Measurements from ENCODE around the gene CALM1.
"Not testable (repeated sequence)": the region's sequence is repeated elsewhere in the genome, so short reads cannot be mapped to it uniquely, and the experiment has no call there.

CALM1 gene

DNA sequence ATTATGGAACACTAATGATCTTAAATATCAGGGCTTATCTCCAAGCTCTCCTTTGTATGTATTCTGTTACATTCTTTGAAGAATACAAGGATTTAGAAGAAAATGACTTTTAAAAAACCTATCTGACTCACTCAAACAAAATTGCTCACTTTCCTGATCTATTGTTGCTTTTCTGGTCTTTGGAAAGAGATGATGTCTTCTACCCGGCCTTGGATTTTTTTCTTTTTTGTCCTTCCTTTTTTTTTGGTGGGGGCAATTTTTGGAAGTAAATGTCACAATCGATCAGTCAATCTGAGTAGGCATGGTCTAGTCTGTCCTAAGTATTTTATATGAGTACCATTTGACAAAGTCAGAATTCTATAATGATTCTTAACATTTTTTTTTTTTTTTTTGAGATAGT lies 10.5 kb upstream of the CALM1 start:
- DNase-seq (ENCODE audit: insufficient read length): no peak
- TF ChIP-seq TAF1 (IDR thresholded peaks at IDR 0.05; ENCODE audit: borderline replicate concordance, low read depth, low read length) (no peak), POLR2A (IDR thresholded peaks at IDR 0.05; ENCODE audit: low read depth, low read length) (no peak), POLR2AphosphoS5 (IDR thresholded peaks at IDR 0.05; ENCODE audit: low read depth, low read length) (no peak)
- no peak for FAIRE-seq

DNA sequence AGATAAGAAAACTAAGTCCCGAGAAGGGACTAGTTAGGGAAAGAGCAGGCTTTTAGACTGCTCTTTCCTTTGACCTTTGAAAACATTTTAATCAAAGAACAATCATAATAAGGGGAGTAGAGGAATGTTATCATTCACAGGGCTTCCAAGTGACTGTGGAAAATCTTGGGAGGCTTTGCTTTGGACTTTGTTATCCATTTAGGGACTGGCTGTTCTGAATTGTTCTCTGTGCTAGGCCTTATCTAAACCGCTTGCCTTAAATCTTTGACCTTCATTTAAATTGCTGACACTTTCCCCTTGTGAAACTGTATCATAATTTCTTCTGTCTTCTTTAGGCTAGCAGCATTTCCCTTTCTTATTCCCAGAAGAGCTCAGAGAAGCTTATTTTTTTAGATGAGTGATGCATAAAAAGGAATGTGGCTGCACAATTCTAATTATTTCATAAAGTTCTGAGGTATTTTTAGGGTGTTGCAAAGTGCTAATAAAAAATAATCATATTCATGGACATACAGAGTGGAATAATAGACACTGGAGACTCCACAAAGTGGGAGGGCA lies 9.5 kb upstream of the CALM1 start:
- no peak for FAIRE-seq
- TF ChIP-seq TAF1 (IDR thresholded peaks at IDR 0.05; ENCODE audit: borderline replicate concordance, low read depth, low read length): no peak
- no peak for TF ChIP-seq POLR2A (IDR thresholded peaks at IDR 0.05; ENCODE audit: low read depth, low read length)
- TF ChIP-seq POLR2AphosphoS5 (IDR thresholded peaks at IDR 0.05; ENCODE audit: low read depth, low read length): no peak

GRCh38 chr14:90388437-90388836 lies 8.4 kb upstream of the CALM1 start:
- FAIRE-seq: no peak
- DNase-seq (ENCODE audit: insufficient read length): no peak
- TF ChIP-seq POLR2A (IDR thresholded peaks at IDR 0.05; ENCODE audit: low read depth, low read length): no peak
- no peak for TF ChIP-seq POLR2AphosphoS5 (IDR thresholded peaks at IDR 0.05; ENCODE audit: low read depth, low read length)

More for the DNA sequence above, 9.5 kb upstream of the CALM1 start:
- no peak for DNase-seq (ENCODE audit: insufficient read length)

GRCh38 chr14:90388982-90389381 lies 7.8 kb upstream of the CALM1 start:
- no peak for TF ChIP-seq TAF1 (IDR thresholded peaks at IDR 0.05; ENCODE audit: borderline replicate concordance, low read depth, low read length)
- FAIRE-seq: no peak
- DNase-seq (ENCODE audit: insufficient read length): no peak

DNA sequence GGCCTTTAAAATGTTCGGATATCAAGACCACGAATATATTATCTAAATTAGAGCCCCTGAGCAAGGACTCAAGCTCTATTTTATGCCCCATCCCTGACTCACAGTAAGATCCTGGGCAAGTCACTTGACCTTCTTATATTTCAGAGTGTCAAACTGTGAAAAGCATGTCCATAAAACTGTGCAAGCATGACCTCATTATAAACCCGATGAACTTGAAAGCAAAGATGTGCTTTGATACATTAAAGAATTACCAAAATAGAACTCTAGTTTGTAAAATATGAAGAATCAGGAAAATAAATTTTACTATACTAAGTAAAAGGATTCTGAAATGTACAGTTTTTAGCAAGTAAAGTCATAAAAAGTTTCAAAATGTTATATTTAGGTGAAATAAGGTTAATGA lies 2.9 kb upstream of the CALM1 start:
- TF ChIP-seq POLR2AphosphoS5 (IDR thresholded peaks at IDR 0.05; ENCODE audit: low read depth, low read length) (no peak), POLR2A (IDR thresholded peaks at IDR 0.05; ENCODE audit: low read depth, low read length) (no peak), TAF1 (IDR thresholded peaks at IDR 0.05; ENCODE audit: borderline replicate concordance, low read depth, low read length) (no peak)
- FAIRE-seq (no peak), DNase-seq (ENCODE audit: insufficient read length) (no peak)

DNA sequence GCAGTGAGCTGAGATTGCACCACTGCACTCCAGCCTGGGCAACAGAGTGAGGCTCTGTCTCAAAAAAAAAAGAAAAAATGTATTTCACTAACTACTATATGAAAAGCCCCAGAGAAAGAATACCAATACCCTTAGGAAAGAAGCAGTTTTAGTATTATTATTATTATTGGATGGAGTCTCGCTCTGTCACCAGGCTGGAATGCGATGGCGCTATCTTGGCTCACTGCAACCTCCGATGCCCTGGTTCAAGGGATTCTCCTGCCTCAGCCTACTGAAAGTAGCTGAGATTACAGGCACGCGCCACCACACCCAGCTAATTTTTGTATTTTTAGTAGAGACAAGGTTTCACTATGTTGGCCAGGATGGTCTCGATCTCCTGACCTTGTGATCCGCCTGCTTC lies 2.0 kb upstream of the CALM1 start:
- not testable (repeated sequence) for FAIRE-seq; DNase-seq (ENCODE audit: insufficient read length)

DNA sequence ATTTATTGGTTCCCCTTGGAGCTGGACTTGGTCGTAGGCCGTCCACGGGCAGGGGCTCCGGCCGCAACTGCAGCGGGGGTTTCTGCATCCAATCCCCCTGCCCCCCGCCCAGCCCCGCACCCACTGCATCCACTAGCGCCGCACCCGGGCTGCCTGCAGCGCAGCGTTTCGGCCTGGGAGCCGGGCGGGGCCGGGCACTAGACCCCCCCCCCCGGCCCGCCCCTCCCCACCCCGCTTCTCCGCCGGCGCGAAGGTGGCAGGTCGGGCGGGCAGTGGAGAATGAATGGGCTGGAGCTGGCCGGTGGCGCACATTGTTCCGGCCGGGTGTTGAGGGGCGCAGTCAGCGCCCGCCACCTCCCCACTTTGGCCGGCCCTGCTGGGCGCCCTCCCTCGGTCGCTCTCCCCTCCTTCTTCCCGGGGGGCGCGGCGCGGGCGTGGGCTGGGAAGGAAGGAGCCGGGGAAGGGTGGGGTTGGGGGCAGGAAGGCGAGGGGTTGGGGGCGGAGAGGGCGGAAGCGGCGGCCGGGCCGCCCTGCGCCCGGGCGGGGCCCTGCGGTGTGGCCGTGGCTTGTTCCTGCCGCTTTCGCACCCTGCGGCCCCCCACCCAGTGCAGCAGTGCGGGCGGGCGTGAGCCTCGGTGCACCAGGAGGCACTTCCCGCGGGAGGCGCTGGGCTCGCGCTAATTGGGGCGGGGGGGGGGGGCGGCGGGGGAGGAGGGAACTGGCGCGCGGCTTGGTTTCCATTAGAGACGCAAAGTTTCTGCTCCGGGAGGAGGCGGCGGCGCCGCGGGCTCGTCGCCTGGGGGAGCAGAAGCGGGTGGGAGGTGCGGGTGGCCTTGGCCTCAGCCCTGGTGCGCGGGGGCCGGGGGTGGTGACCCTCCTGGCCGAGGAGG lies 841 bp downstream of the CALM1 start:
- TF ChIP-seq POLR2AphosphoS5 (IDR thresholded peaks at IDR 0.05; ENCODE audit: low read depth, low read length) (no peak), POLR2A (IDR thresholded peaks at IDR 0.05; ENCODE audit: low read depth, low read length) (no peak), TAF1 (IDR thresholded peaks at IDR 0.05; ENCODE audit: borderline replicate concordance, low read depth, low read length) (no peak)
- FAIRE-seq (no peak), DNase-seq (ENCODE audit: insufficient read length) (peak; percentile 47)

DNA sequence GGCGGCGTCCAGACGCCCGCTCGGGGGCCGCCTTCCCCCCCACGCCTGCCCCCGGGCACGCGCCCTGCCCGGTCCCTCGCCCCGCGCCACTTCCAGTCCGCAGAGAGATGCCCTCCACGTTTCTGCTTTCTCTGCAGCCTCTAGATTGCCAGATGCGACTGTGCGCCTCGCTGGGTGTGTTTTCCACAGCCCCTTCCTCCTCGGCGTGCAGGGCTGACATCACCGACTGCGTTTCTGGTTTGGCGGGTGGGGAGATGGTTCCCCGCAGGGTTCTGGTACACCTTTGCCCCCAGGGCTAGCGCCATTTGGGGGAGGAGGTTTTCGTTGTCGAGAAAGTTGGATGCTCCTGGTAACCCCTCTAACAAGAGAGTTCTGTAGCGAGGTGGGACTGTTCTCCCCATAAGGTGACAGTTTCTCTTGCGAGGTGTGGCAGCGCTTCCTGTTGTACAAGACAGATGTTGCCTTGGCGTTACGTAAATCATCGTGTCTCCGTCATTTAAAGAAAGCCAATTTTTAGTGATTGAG lies 1.5 kb downstream of the CALM1 start:
- FAIRE-seq: peak; percentile 83
- no peak for DNase-seq (ENCODE audit: insufficient read length)
- TF ChIP-seq POLR2A (IDR thresholded peaks at IDR 0.05; ENCODE audit: low read depth, low read length): no peak
- no peak; the same call in 1 of the 2 replicates for TF ChIP-seq POLR2AphosphoS5 (IDR thresholded peaks at IDR 0.05; ENCODE audit: low read depth, low read length)
- TF ChIP-seq TAF1 (IDR thresholded peaks at IDR 0.05; ENCODE audit: borderline replicate concordance, low read depth, low read length): no peak

- FAIRE-seq (no peak), DNase-seq (ENCODE audit: insufficient read length) (no peak)
- TF ChIP-seq POLR2A (IDR thresholded peaks at IDR 0.05; ENCODE audit: low read depth, low read length) (no peak), POLR2AphosphoS5 (IDR thresholded peaks at IDR 0.05; ENCODE audit: low read depth, low read length) (no peak), TAF1 (IDR thresholded peaks at IDR 0.05; ENCODE audit: borderline replicate concordance, low read depth, low read length) (no peak)
These were observed 2.2 kb downstream of the CALM1 start for GRCh38 chr14:90398841-90399540.

GRCh38 chr14:90399541-90400444 lies 3.0 kb downstream of the CALM1 start:
- TF ChIP-seq TAF1 (IDR thresholded peaks at IDR 0.05; ENCODE audit: borderline replicate concordance, low read depth, low read length) (no peak), POLR2AphosphoS5 (IDR thresholded peaks at IDR 0.05; ENCODE audit: low read depth, low read length) (no peak; the same call in 1 of the 2 replicates), POLR2A (IDR thresholded peaks at IDR 0.05; ENCODE audit: low read depth, low read length) (no peak)
- DNase-seq (ENCODE audit: insufficient read length) (peak; percentile 76), FAIRE-seq (peak; percentile 92)

All from GM12892 (cell line).